Smooth muscle cell (in vitro differentiated cells): ENCODE results near the gene THOC2. TPM values are rescaled to one million over a fixed set of nuclear protein-coding genes. Genes with fewer than 3 reads are reported as not detected.

ENCODE experiments used
- DNase-seq: peaks from one replicate; lab custom pipeline; 2025; ENCODE audit not compliant: unreplicated experiment; lab: John Stamatoyannopoulos, UW
- H2AFZ ChIP-seq: fragments of 200-600 bp; sonication (generic); 2 replicates; pipeline ENCODE4 v1.6.0; 2016; ENCODE audit warnings: antibody characterized with exemption, low read depth, mild to moderate bottlenecking
- H3F3A ChIP-seq: fragments of 200-600 bp; sonication (generic); 2 replicates; pipeline ENCODE4 v1.6.0; 2017; ENCODE audit warnings: antibody characterized with exemption, low read depth
- H3K27ac ChIP-seq: fragments of 200-600 bp; sonication (generic); 2 replicates; pipeline ENCODE4 v1.5.1; 2016; ENCODE audit warnings: low read depth, mild to moderate bottlenecking
- H3K27me3 ChIP-seq: fragments of 200-600 bp; sonication (generic); 2 replicates; pipeline ENCODE4 v1.6.1; 2016; ENCODE audit warnings: low read depth, mild to moderate bottlenecking
- H3K36me3 ChIP-seq: fragments of 200-600 bp; sonication (generic); 2 replicates; pipeline ENCODE4 v1.5.1; 2016; ENCODE audit warnings: low read depth
- H3K4me1 ChIP-seq: fragments of 200-600 bp; sonication (generic); 2 replicates; pipeline ENCODE4 v1.5.1; 2016; ENCODE audit warnings: low read depth
- H3K4me2 ChIP-seq: fragments of 200-600 bp; sonication (generic); 2 replicates; pipeline ENCODE4 v1.6.0; 2016; ENCODE audit warnings: mild to moderate bottlenecking
- H3K4me3 ChIP-seq: fragments of 200-600 bp; sonication (generic); 2 replicates; pipeline ENCODE4 v1.5.1; 2016; ENCODE audit warnings: mild to moderate bottlenecking
- H3K79me2 ChIP-seq: fragments of 200-600 bp; sonication (generic); 2 replicates; pipeline ENCODE4 v1.6.0; 2016; ENCODE audit warnings: low read depth, mild to moderate bottlenecking
- H3K9ac ChIP-seq: fragments of 200-600 bp; sonication (generic); 2 replicates; pipeline ENCODE4 v1.6.0; 2016; ENCODE audit warnings: low read depth
- H3K9me3 ChIP-seq: fragments of 200-600 bp; sonication (generic); replicated peaks from 2 replicates; pipeline ENCODE4 v1.5.1; 2016; ENCODE audit warnings: low read depth
- H4K20me1 ChIP-seq: fragments of 200-600 bp; sonication (generic); 2 replicates; pipeline ENCODE4 v1.6.0; 2016; ENCODE audit warnings: low read depth
- CTCF ChIP-seq: fragments of 200-600 bp; sonication (generic); IDR thresholded peaks from 2 replicates; pipeline ENCODE4 v1.5.1; 2017; ENCODE audit warnings: borderline replicate concordance, mild to moderate bottlenecking, antibody characterized with exemption; ENCODE audit not compliant: insufficient read depth, poor library complexity, severe bottlenecking
- WGBS: methylation state at CpG from one replicate; pipeline ENCODE4 v1.1.7; 2016; ENCODE audit warnings: low lambda C conversion rate; 5-methylcytosine and 5-hydroxymethylcytosine counted together
- polyA plus RNA-seq: library from polyadenylated mRNA; unstranded; fragments of >200 nt; fragmentation: Nextera tagmentation; extraction: Ambion mirVana; gene quantifications from 2 replicates; pipeline ENCODE4 v1.2.1, GENCODE V29; 2016
- total RNA-seq: library from RNA; depleted of rRNA; stranded (reverse); fragments of >200 nt; gene quantifications from 2 replicates; pipeline ENCODE4 v1.2.3, GENCODE V29; 2014

THOC2 gene
- total and polyA plus RNA-seq, 2 experiments from 2014 or later: 56.8 to 115 TPM

- DNase-seq: no peak
- no peak for TF ChIP-seq CTCF
- no peak overlapping the region for H3K9ac ChIP-seq
- H3F3A ChIP-seq: no peaks in the 10 kb centered on the region
- H2AFZ ChIP-seq: no peak overlapping the region
- peaks cover 5% of the 10 kb centered on the region for H3K9me3 ChIP-seq
- H3K4me1 ChIP-seq: no peaks in the 10 kb centered on the region
- H3K36me3 ChIP-seq: no peaks in the 10 kb centered on the region
- no peak overlapping the region for H3K27ac ChIP-seq
- no peak overlapping the region for H3K4me3 ChIP-seq
- no peak overlapping the region for H3K4me2 ChIP-seq
- no peaks in the 10 kb centered on the region for H4K20me1 ChIP-seq
- 59% methylated on average over 3 of the region's 3 CpGs for WGBS
- no peaks in the 10 kb centered on the region for H3K79me2 ChIP-seq
- H3K27me3 ChIP-seq: no peaks in the 10 kb centered on the region
Measured at GRCh38 chrX:123745511-123745910, 12.7 kb upstream of the THOC2 start.

- H3K4me1 ChIP-seq: no peaks in the 10 kb centered on the region
- TF ChIP-seq CTCF: no peak
Measured at GRCh38 chrX:123743312-123743711, 10.5 kb upstream of the THOC2 start.

DNA sequence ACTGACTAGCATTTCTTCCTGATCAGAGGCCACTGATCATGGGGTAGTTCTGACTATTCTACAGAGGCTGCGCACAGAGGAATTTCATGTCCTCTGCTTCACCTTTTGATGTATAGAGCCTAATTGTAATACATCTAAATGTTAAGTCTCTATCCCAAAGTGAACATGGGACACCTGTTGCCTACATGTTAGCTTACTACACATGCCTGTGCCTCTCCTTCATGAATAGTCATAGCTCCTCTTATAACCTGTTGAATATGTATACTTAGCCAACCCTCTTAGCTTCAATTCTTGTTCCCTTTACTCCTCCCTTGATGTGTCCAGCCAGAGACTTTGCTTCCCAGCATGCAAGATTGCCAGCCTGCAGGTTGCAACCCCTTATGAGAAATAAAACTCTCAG lies 9.6 kb upstream of the THOC2 start:
- H3K27ac ChIP-seq: no peak overlapping the region
- no peak overlapping the region for H3K4me2 ChIP-seq
- H3K4me3 ChIP-seq: no peak overlapping the region
- no peak for TF ChIP-seq CTCF
- no peaks in the 10 kb centered on the region for H3K27me3 ChIP-seq
- 96% methylated on average over 1 of the region's 1 CpG for WGBS
- no peaks in the 10 kb centered on the region for H3K36me3 ChIP-seq
- no peaks in the 10 kb centered on the region for H4K20me1 ChIP-seq
- H3K9ac ChIP-seq: no peak overlapping the region
- H3K4me1 ChIP-seq: no peaks in the 10 kb centered on the region
- H3F3A ChIP-seq: no peaks in the 10 kb centered on the region
- DNase-seq: no peak
- H2AFZ ChIP-seq: no peak overlapping the region
- no peaks in the 10 kb centered on the region for H3K79me2 ChIP-seq
- peaks cover 5% of the 10 kb centered on the region for H3K9me3 ChIP-seq

More at GRCh38 chrX:123743312-123743711, 10.5 kb upstream of the THOC2 start:
- H3K9me3 ChIP-seq: peaks cover 5% of the 10 kb centered on the region
- H3K27ac ChIP-seq: no peak overlapping the region
- no peak overlapping the region for H3K4me2 ChIP-seq
- no peak overlapping the region for H2AFZ ChIP-seq
- no peaks in the 10 kb centered on the region for H3K27me3 ChIP-seq
- H3K36me3 ChIP-seq: no peaks in the 10 kb centered on the region
- no peak overlapping the region for H3K4me3 ChIP-seq
- DNase-seq: no peak
- no peaks in the 10 kb centered on the region for H4K20me1 ChIP-seq
- no peaks in the 10 kb centered on the region for H3K79me2 ChIP-seq
- H3K9ac ChIP-seq: no peak overlapping the region
- H3F3A ChIP-seq: no peaks in the 10 kb centered on the region
- 84% methylated on average over 1 of the region's 1 CpG for whole genome bisulfite sequencing

DNA sequence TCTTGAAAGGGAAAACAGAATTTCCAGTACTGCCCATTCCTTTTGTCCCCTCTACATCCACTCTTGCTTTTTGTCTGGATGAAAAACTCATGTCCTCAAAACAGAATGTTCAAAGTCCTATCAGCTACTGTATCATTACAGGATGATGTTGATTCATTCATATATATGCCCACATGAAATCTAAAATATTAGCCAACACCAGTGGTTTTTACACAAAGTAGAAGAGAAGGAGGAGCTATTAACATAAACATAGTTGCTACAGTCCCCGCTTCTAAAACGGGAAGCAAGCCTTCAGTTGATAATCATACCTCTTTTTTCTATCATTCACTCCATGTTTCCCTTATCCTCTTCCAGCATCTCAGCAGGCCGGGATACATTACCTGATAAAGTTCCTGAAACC lies 7.7 kb upstream of the THOC2 start:
- no peak for TF ChIP-seq CTCF
- 90% methylated on average over 3 of the region's 3 CpGs for WGBS
- no peak for DNase-seq

More for the DNA sequence above, 7.7 kb upstream of the THOC2 start:
- no peak overlapping the region for H3K4me2 ChIP-seq
- no peaks in the 10 kb centered on the region for H4K20me1 ChIP-seq
- H2AFZ ChIP-seq: no peak overlapping the region
- H3K79me2 ChIP-seq: no peaks in the 10 kb centered on the region
- no peak overlapping the region for H3K9ac ChIP-seq
- no peaks in the 10 kb centered on the region for H3F3A ChIP-seq
- H3K4me1 ChIP-seq: no peaks in the 10 kb centered on the region
- H3K27me3 ChIP-seq: no peaks in the 10 kb centered on the region
- H3K9me3 ChIP-seq: no peaks in the 10 kb centered on the region
- no peaks in the 10 kb centered on the region for H3K36me3 ChIP-seq
- H3K27ac ChIP-seq: no peak overlapping the region
- no peak overlapping the region for H3K4me3 ChIP-seq
